ENCODE measurements around the gene LRRC74A. TPM values are rescaled to one million over a fixed set of nuclear protein-coding genes. Genes with fewer than 3 reads are reported as not detected.

Gene LRRC74A
- total RNA-seq, 1 donor from 2014 or later, result not detected

DNA sequence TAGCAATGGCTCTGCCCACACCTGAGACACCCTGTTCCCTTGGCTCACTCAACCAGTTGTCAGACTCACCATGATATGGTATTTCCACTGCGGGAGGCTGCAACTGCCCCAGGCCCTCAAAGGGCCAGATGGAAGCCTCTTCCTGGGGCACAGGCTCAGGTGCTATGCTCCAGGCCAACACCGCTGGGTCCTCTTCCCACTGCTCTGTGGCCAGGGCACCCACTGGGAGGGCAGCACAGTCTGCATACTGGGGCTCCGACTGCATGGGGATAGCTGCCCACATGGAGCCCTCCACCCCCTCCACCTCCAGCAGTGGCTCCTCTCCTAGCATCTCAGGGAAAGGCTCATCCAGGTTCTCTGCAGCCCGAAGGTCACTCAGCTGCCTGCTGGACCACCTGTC is 17.2 kb upstream of the LRRC74A start:
- no peak for TF ChIP-seq CTCF (IDR thresholded peaks at IDR 0.05)
- no peak for DNase-seq (ENCODE audit: low spot score)
- Mint-ChIP-seq H3K36me3 (ENCODE audit: low read depth) (peaks cover 7% of the 10 kb centered on the region), H3K4me1 (ENCODE audit: low read depth) (peaks cover 20% of the 10 kb centered on the region), H3K9me3 (ENCODE audit: low read depth) (no peaks in the 10 kb centered on the region), H3K27ac (ENCODE audit: unreplicated experiment) (no peak overlapping the region), H3K4me3 (ENCODE audit: unreplicated experiment) (no peak overlapping the region), H3K27me3 (ENCODE audit: low read depth) (no peaks in the 10 kb centered on the region)

DNA sequence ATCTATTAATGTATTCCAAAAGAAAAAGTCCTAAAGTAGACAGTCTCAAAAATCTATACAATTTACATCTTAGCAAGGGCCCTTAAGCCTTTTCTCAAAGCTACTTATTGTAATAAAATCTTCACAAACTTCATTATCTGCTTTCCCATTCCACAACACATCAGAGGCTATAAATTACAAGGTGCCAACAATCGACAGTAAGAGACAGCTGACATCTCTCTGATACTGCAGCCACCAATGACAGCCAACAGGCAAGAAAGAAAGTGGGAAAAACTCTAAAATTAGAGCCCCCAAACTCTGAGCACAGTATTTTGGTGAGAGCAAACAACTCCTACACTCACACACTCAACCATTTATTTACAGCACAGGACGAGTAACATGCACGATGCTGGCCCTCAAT is 15.7 kb upstream of the LRRC74A start:
- Mint-ChIP-seq H3K9me3 (ENCODE audit: low read depth) (no peaks in the 10 kb centered on the region), H3K27me3 (ENCODE audit: low read depth) (no peaks in the 10 kb centered on the region), H3K4me3 (ENCODE audit: unreplicated experiment) (peak overlapping the region; percentile 92), H3K4me1 (ENCODE audit: low read depth) (peaks cover 20% of the 10 kb centered on the region), H3K36me3 (ENCODE audit: low read depth) (peaks cover 7% of the 10 kb centered on the region), H3K27ac (ENCODE audit: unreplicated experiment) (no peak overlapping the region)
- no peak for DNase-seq (ENCODE audit: low spot score)
- no peak for TF ChIP-seq CTCF (IDR thresholded peaks at IDR 0.05)

GRCh38 chr14:76810953-76811400 is 15.2 kb upstream of the LRRC74A start:
- H3K9me3 Mint-ChIP-seq (ENCODE audit: low read depth), result no peaks in the 10 kb centered on the region
- no peak for DNase-seq (ENCODE audit: low spot score)
- H3K27me3 Mint-ChIP-seq (ENCODE audit: low read depth), result no peaks in the 10 kb centered on the region
- peaks cover 20% of the 10 kb centered on the region for H3K4me1 Mint-ChIP-seq (ENCODE audit: low read depth)
- peak overlapping the region; percentile 49 for H3K27ac Mint-ChIP-seq (ENCODE audit: unreplicated experiment)
- H3K4me3 Mint-ChIP-seq (ENCODE audit: unreplicated experiment), result peak overlapping the region; percentile 92
- H3K36me3 Mint-ChIP-seq (ENCODE audit: low read depth), result peaks cover 7% of the 10 kb centered on the region
- TF ChIP-seq CTCF (IDR thresholded peaks at IDR 0.05), result peak; percentile 80

- peaks cover 20% of the 10 kb centered on the region for H3K4me1 Mint-ChIP-seq (ENCODE audit: low read depth)
- no peak for DNase-seq (ENCODE audit: low spot score)
- peak overlapping the region; percentile 49 for H3K27ac Mint-ChIP-seq (ENCODE audit: unreplicated experiment)
- no peak for TF ChIP-seq CTCF (IDR thresholded peaks at IDR 0.05)
- H3K9me3 Mint-ChIP-seq (ENCODE audit: low read depth), result no peaks in the 10 kb centered on the region
- H3K4me3 Mint-ChIP-seq (ENCODE audit: unreplicated experiment), result peak overlapping the region; percentile 92
- H3K36me3 Mint-ChIP-seq (ENCODE audit: low read depth), result peaks cover 7% of the 10 kb centered on the region
- H3K27me3 Mint-ChIP-seq (ENCODE audit: low read depth), result no peaks in the 10 kb centered on the region
Measured at GRCh38 chr14:76811561-76811960, 14.6 kb upstream of the LRRC74A start.

- peaks cover 20% of the 10 kb centered on the region for H3K4me1 Mint-ChIP-seq (ENCODE audit: low read depth)
- no peaks in the 10 kb centered on the region for H3K9me3 Mint-ChIP-seq (ENCODE audit: low read depth)
- H3K27me3 Mint-ChIP-seq (ENCODE audit: low read depth), result no peaks in the 10 kb centered on the region
- H3K27ac Mint-ChIP-seq (ENCODE audit: unreplicated experiment), result peak overlapping the region; percentile 83
- TF ChIP-seq CTCF (IDR thresholded peaks at IDR 0.05), result no peak
- peak overlapping the region; percentile 92 for H3K4me3 Mint-ChIP-seq (ENCODE audit: unreplicated experiment)
- peaks cover 5% of the 10 kb centered on the region for H3K36me3 Mint-ChIP-seq (ENCODE audit: low read depth)
- DNase-seq (ENCODE audit: low spot score), result no peak
Measured at GRCh38 chr14:76812093-76812421, 14.2 kb upstream of the LRRC74A start.

All from chondrocyte (in vitro differentiated cells).